GM18517 (cell line): ENCODE data around the gene RASA3.

ENCODE experiments used
- ATAC-seq: cut with Tn5 transposase; IDR thresholded peaks from one replicate; pipeline ENCODE4 v1.9.1; 2021; ENCODE audit warnings: mild to moderate bottlenecking, moderate library complexity; ENCODE audit not compliant: unreplicated experiment

RASA3 gene

GRCh38 chr13:113930671-113931637 is 201.5 kb downstream of the RASA3 start:
- no peak for ATAC-seq

GRCh38 chr13:113929628-113930615 is 202.5 kb downstream of the RASA3 start:
- no peak for ATAC-seq

GRCh38 chr13:113928685-113929627 is 203.5 kb downstream of the RASA3 start:
- no peak for ATAC-seq
